ENCODE data around the gene PI16.

- TF ChIP-seq POLR2AphosphoS5 (IDR thresholded peaks at IDR 0.05; ENCODE audit: low read depth) (no peak), CTCF (IDR thresholded peaks at IDR 0.05; ENCODE audit: insufficient read depth, low read length) (no peak)
Measured at GRCh38 chr6:36907781-36908180, 46.8 kb upstream of the PI16 start.
